GM12864 (cell line): ENCODE measurements around the gene DICER1.

ENCODE experiments used
- DNase-seq: peaks from one replicate; pipeline ENCODE4 v3.0.0-alpha.2; 2011; ENCODE audit warnings: low read depth
- H3K4me3 ChIP-seq: 2 replicates; pipeline ENCODE4 v1.5.1; 2011; ENCODE audit warnings: mild to moderate bottlenecking, low read depth, low read length, control low read depth
- TF ChIP-seq, protein P1 (sequence below): IDR thresholded peaks from 2 replicates; pipeline ENCODE4 v1.5.1; 2011; ENCODE audit warnings: low read depth, mild to moderate bottlenecking, moderate library complexity, low read length, control low read depth, inconsistent platforms; ENCODE audit errors: missing control alignments

DICER1 gene

DNA sequence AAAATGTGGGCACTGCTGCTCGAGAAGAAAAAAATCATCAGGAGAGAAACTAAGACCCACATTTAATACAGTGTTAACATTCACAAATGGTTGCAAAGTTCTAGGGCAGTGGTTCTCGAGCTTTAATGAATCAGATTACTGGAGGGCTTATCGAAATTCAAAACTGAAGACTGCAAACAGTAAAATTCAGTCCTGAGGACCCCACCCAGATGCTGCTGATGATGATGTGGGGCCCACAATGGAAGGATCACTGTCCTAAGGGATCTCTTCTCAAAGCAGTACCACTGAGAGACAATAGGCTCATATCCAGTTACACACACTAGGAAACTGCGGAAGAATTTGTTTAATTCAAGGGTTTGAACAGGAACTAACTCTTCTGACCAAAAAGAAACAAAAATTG is 31.4 kb downstream of the DICER1 start:
- no peak overlapping the region for H3K4me3 ChIP-seq
- TF ChIP-seq, protein P1, sequence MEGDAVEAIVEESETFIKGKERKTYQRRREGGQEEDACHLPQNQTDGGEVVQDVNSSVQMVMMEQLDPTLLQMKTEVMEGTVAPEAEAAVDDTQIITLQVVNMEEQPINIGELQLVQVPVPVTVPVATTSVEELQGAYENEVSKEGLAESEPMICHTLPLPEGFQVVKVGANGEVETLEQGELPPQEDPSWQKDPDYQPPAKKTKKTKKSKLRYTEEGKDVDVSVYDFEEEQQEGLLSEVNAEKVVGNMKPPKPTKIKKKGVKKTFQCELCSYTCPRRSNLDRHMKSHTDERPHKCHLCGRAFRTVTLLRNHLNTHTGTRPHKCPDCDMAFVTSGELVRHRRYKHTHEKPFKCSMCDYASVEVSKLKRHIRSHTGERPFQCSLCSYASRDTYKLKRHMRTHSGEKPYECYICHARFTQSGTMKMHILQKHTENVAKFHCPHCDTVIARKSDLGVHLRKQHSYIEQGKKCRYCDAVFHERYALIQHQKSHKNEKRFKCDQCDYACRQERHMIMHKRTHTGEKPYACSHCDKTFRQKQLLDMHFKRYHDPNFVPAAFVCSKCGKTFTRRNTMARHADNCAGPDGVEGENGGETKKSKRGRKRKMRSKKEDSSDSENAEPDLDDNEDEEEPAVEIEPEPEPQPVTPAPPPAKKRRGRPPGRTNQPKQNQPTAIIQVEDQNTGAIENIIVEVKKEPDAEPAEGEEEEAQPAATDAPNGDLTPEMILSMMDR, result no peak
- DNase-seq, result no peak

DNA sequence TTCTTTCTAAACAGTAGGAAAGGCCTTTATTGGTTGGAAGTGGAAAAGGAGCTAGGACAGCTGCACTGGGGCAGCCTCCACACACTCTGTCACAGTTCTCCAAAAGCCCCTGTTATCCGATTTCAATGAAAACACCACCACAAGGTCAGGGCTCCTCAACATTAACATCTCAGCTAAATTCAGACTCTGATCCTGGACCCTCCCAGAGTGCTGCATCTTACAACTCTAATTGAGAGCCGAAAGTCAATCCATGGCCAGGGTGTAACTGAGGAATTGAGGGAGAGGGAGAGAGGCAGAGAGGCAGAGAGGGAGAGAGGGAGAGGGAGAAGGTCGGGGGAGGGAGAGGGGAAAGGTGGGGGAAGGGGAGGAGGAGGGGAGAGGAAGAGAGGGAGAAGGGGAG is 32.1 kb downstream of the DICER1 start:
- DNase-seq, result no peak
- H3K4me3 ChIP-seq, result no peak overlapping the region
- TF ChIP-seq, protein P1, result no peak

DNA sequence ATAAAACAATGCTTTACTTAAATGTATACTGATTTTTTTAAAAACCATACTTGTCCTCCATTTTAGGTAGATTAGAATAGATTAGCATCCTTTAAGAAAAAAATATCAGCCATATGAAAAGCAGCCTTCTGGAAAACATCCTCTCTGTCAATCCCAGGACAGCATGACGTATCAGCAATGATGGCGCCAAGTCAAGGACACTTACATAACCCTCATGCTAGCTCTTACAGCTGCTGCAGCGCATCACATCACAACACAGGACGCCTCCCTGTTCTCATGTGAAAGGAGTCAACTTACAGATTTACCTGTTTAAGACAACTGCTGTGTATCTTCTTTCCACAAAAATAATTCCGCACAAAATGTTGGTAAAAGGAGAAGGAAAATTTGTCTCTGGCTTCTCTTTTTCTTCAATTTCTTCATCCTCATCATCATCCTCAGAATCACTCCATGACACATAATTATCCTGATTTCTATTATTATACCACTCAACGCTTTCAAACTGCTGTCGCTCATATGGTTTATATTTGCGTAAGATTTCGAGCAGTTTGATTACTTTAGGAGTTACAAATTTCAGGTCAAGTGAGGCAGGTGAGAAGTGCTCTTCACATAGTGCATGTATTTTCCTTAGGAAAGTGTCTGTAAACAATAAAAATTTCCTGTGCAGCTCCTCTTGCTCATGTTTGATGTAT is 33.3 kb downstream of the DICER1 start:
- no peak overlapping the region for H3K4me3 ChIP-seq
- TF ChIP-seq, protein P1, result no peak
- no peak for DNase-seq

DNA sequence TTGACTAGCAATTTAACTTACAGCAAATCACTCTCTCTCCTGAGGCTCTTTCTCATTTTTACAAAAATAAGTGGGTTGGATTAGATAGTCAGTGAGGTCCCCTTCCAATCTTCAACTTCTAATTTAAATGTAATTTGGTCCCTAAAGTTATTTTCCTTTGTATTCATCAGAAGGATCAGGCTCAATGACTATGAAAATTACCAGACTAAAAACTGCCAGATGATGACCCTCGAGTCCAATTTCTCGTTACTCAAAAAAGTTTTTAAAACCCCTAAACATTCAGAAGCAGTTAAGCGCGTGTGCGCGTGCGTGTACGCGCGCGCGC is 34.7 kb downstream of the DICER1 start:
- TF ChIP-seq, protein P1, result no peak
- H3K4me3 ChIP-seq, result no peak overlapping the region
- DNase-seq, result no peak

DNA sequence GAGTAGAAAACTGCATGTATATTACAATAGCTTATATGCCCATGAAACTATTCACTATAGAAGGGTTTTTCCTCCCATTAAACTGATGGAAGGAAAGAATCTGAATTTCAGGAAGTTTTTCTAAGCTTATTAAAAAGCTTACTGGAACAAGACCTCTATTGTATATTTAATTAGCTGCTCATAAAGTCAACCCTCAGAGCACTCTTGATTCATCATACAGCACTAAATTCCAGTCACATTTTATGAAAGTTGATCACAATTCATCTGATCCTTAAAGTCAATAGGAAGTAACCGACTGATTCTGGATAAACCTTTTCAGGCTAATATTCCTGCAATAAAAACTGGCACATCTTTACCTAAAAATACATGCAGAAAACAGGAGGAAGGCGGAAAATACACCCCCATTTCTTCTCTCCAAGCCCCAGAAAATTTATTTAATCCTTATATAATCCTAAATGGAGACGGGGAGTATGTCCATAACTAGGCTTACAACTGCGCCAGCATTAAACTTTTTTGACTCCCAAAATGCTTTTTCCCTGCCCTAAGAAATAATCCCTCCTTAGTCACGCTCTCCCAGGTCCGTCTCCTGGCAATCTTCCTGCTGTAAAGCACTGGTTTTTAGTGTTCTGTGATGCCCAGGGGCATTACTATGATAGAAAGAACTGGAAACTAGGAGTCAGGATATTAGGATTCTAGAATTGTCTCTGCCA is 35.3 kb downstream of the DICER1 start:
- no peak overlapping the region for H3K4me3 ChIP-seq
- DNase-seq, result no peak
- TF ChIP-seq, protein P1, result no peak

DNA sequence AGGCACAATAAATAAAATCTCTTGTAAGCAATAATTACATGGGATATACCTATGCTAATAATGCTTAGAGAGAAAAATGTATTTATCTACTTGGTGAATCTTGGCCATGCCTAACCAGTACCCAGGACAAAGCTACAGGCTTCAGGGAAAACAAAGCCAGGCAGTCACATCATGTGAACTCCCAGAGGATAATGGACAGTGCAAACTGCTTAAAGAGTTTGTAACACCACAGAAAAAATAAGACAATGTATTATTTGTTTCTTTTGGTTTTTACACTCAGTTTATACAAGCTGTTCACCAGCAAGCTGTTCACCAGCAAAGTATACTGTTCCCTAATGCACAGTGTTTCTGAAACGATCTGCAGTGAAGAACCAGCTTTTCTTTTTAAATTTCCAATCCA is 38.0 kb downstream of the DICER1 start:
- no peak for DNase-seq
- TF ChIP-seq, protein P1, result no peak
- no peak overlapping the region for H3K4me3 ChIP-seq
